ENCODE results near the gene ARHGAP15. TPM values are rescaled to one million over a fixed set of nuclear protein-coding genes. Genes with fewer than 3 reads are reported as not detected.

Gene ARHGAP15
- total RNA-seq, 4 donors from 2014 or later, result 7.9 to 32.5 (median 20.7) TPM

GRCh38 chr2:143397884-143398614 lies 268.8 kb downstream of the ARHGAP15 start:
- TF ChIP-seq CTCF (IDR thresholded peaks at IDR 0.05; ENCODE audit: low read depth), result no peak

GRCh38 chr2:143398781-143399180 lies 269.6 kb downstream of the ARHGAP15 start:
- TF ChIP-seq CTCF (IDR thresholded peaks at IDR 0.05; ENCODE audit: low read depth), result no peak

- TF ChIP-seq CTCF (IDR thresholded peaks at IDR 0.05; ENCODE audit: low read depth), result no peak
Observed at GRCh38 chr2:143399631-143400069, 270.4 kb downstream of the ARHGAP15 start.

GRCh38 chr2:143401861-143402260 lies 272.6 kb downstream of the ARHGAP15 start:
- TF ChIP-seq CTCF (IDR thresholded peaks at IDR 0.05; ENCODE audit: low read depth), result no peak

- no peak for TF ChIP-seq CTCF (IDR thresholded peaks at IDR 0.05; ENCODE audit: low read depth)
Observed at GRCh38 chr2:143402451-143402850, 273.2 kb downstream of the ARHGAP15 start.

GRCh38 chr2:143410082-143410897 lies 281.1 kb downstream of the ARHGAP15 start:
- TF ChIP-seq CTCF (IDR thresholded peaks at IDR 0.05; ENCODE audit: low read depth), result no peak

GRCh38 chr2:143415571-143415970 lies 286.4 kb downstream of the ARHGAP15 start:
- no peak for TF ChIP-seq CTCF (IDR thresholded peaks at IDR 0.05; ENCODE audit: low read depth)
